ENCODE results near the gene RFPL1.
"Not testable (repeated sequence)": the region's sequence is repeated elsewhere in the genome, so short reads cannot be mapped to it uniquely, and the experiment has no call there.

Gene RFPL1

DNA sequence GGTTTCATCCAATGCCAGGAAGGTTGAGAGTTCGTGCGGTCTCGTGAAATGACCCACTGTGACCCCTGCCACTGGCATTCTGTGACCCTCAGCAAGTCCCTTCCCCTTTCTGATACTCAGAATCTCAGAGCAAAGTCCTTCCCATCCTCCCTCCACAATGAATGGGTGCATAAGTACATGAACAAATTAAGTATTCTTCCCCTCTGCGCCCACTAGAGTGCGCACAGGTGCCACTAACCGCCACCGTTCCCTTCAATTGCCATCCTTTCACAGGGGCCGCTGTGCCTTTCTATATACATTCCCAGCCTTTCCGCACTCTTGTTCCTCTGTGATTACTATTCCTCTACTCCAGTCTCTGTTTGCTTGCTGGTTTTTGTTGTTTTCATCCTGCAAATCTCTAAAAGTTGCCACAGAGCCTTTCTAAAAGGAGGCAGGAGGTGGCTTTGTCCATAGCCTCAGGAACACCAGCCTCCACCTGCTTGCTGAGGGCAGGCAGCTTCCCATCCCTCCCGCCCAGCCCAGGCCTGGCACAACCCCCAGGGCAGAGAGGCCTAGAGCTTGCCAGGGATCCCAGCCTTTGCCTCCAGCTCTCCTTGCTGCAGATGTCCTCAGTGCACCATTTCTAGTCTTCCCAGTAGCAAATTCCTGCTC is 43.3 kb upstream of the RFPL1 start:
- H3K4me3 ChIP-seq (ENCODE audit: low read depth, low read length), result no peak overlapping the region
- H3K79me2 ChIP-seq, result no peaks in the 10 kb centered on the region
- TF ChIP-seq, protein P1, sequence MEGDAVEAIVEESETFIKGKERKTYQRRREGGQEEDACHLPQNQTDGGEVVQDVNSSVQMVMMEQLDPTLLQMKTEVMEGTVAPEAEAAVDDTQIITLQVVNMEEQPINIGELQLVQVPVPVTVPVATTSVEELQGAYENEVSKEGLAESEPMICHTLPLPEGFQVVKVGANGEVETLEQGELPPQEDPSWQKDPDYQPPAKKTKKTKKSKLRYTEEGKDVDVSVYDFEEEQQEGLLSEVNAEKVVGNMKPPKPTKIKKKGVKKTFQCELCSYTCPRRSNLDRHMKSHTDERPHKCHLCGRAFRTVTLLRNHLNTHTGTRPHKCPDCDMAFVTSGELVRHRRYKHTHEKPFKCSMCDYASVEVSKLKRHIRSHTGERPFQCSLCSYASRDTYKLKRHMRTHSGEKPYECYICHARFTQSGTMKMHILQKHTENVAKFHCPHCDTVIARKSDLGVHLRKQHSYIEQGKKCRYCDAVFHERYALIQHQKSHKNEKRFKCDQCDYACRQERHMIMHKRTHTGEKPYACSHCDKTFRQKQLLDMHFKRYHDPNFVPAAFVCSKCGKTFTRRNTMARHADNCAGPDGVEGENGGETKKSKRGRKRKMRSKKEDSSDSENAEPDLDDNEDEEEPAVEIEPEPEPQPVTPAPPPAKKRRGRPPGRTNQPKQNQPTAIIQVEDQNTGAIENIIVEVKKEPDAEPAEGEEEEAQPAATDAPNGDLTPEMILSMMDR (IDR thresholded peaks at IDR 0.05), result peak; percentile 65
- no peak overlapping the region for H3K27ac ChIP-seq
- H3K9me3 ChIP-seq (ENCODE audit: control insufficient read depth, low read length), result no peaks in the 10 kb centered on the region
- H3K4me2 ChIP-seq (ENCODE audit: low read length), result no peak overlapping the region
- no peak overlapping the region for H3K9ac ChIP-seq
- no peaks in the 10 kb centered on the region for H3K4me1 ChIP-seq
- no peak overlapping the region for H2AFZ ChIP-seq
- H3K27me3 ChIP-seq (ENCODE audit: control insufficient read depth, insufficient read depth, low read length), result no peaks in the 10 kb centered on the region
- H3K36me3 ChIP-seq (ENCODE audit: control insufficient read depth, insufficient read depth, low read length), result no peaks in the 10 kb centered on the region

DNA sequence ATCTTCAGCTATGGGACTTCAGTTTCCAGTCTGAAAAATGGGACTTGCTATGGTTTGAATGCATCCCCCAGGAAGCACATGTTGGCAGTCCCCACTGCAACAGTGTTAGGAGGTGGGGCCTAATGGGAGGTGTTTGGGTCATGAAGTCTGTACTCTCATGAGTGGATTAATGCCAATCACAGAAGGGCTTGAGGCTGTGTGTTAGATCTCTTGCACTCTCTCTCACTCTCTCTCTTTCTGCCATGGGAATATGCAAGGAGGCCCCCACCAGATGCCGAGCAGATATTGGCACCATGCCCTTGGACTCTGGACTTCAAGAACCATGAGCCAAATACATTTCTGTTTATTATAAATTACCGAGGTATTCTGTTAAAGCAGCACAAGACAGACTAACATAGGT is 42.3 kb upstream of the RFPL1 start:
- Histone ChIP-seq H3K9me3 (ENCODE audit: control insufficient read depth, low read length) (no peaks in the 10 kb centered on the region), H3K79me2 (no peaks in the 10 kb centered on the region), H3K9ac (no peak overlapping the region), H2AFZ (no peak overlapping the region), H3K27me3 (ENCODE audit: control insufficient read depth, insufficient read depth, low read length) (no peaks in the 10 kb centered on the region), H3K4me1 (no peaks in the 10 kb centered on the region), H3K36me3 (ENCODE audit: control insufficient read depth, insufficient read depth, low read length) (no peaks in the 10 kb centered on the region), H3K4me2 (ENCODE audit: low read length) (no peak overlapping the region), H3K27ac (no peak overlapping the region), H3K4me3 (ENCODE audit: low read depth, low read length) (no peak overlapping the region)
- TF ChIP-seq, protein P1 (IDR thresholded peaks at IDR 0.05), result no peak

DNA sequence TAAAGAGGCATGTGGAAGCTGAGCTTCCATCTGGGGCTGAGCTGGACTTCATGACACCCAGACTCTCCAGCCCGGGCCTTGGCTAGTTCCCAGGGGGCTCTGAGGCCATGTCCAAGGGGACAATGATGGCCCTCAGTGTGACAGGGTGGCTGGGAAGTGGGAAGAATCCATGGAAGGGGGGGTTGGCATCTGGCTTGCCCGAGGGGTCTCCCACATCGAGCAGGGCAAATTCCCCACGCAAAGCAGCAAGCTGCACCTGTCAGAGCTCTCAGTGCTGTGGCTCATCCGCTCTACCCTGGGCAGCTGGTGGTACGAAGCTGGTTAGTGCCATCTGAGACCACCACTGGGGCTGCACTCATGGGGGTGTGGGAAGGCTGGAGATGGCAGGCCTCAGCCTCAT is 40.6 kb upstream of the RFPL1 start:
- Histone ChIP-seq H3K4me2 (ENCODE audit: low read length) (no peak overlapping the region), H3K9me3 (ENCODE audit: control insufficient read depth, low read length) (no peaks in the 10 kb centered on the region), H3K79me2 (no peaks in the 10 kb centered on the region), H3K27me3 (ENCODE audit: control insufficient read depth, insufficient read depth, low read length) (no peaks in the 10 kb centered on the region), H3K27ac (no peak overlapping the region), H3K4me3 (ENCODE audit: low read depth, low read length) (no peak overlapping the region), H3K36me3 (ENCODE audit: control insufficient read depth, insufficient read depth, low read length) (no peaks in the 10 kb centered on the region), H2AFZ (no peak overlapping the region), H3K9ac (no peak overlapping the region), H3K4me1 (no peaks in the 10 kb centered on the region)
- TF ChIP-seq, protein P1 (IDR thresholded peaks at IDR 0.05), result no peak

DNA sequence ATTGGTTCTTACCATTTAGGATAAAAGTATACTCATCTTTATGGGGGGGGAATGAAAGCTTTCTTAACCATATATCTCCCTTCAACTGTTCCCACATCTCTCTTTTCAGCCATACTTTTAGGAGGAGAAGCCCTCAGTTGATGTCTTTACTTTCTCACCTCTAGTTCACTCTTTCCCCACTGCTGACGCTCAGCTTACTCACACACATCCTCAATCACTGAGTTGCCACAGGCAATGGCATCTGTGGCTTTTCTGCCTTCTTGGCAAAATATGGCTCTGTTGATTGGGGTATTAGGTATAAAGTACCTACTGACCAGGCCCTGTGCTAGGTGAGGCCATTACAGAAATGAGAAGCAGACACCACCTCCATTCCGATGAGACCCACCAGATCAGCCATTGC is 37.8 kb upstream of the RFPL1 start:
- TF ChIP-seq, protein P1 (IDR thresholded peaks at IDR 0.05), result no peak
- Histone ChIP-seq H3K4me2 (ENCODE audit: low read length) (no peak overlapping the region), H3K36me3 (ENCODE audit: control insufficient read depth, insufficient read depth, low read length) (no peaks in the 10 kb centered on the region)

DNA sequence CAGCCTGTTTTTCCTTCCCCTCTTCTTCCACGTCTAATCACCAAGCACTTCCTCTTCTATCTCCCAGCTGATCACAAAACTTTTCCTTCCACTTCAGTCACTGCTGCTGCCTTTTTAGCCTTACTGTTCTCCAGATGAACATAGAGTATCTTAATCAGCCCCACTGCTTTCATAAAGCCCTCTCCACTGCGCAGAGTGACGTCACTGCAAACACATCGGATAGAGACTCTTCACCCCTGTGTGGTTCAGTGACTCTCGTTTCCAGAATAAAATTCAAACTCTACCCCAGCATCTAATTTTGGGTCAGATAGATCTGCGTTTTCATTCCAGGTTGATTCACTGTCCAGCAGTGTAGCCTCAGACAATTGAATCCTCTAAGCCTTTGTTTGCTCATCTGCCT is 36.8 kb upstream of the RFPL1 start:
- H3K27me3 ChIP-seq (ENCODE audit: control insufficient read depth, insufficient read depth, low read length); H3K36me3 ChIP-seq (ENCODE audit: control insufficient read depth, insufficient read depth, low read length); H3K4me3 ChIP-seq (ENCODE audit: low read depth, low read length); H3K4me2 ChIP-seq (ENCODE audit: low read length); H3K27ac ChIP-seq; H3K4me1 ChIP-seq; H3K9me3 ChIP-seq (ENCODE audit: control insufficient read depth, low read length); H3K9ac ChIP-seq; H3K79me2 ChIP-seq; H2AFZ ChIP-seq: not testable (repeated sequence)

More for the DNA sequence above, 37.8 kb upstream of the RFPL1 start:
- no peaks in the 10 kb centered on the region for H3K9me3 ChIP-seq (ENCODE audit: control insufficient read depth, low read length)
- H3K27me3 ChIP-seq (ENCODE audit: control insufficient read depth, insufficient read depth, low read length), result no peaks in the 10 kb centered on the region
- H2AFZ ChIP-seq, result no peak overlapping the region
- H3K9ac ChIP-seq, result no peak overlapping the region
- no peak overlapping the region for H3K4me3 ChIP-seq (ENCODE audit: low read depth, low read length)
- no peaks in the 10 kb centered on the region for H3K79me2 ChIP-seq
- H3K27ac ChIP-seq, result no peak overlapping the region
- no peaks in the 10 kb centered on the region for H3K4me1 ChIP-seq
